Effector CD4-positive, alpha-beta T cell (primary cell): ENCODE measurements around the gene TMED10.

Source experiments
- DNase-seq: peaks from one replicate; pipeline ENCODE4 v3.0.0-alpha.2; 2020
- total RNA-seq: gene quantifications from one replicate; lab custom pipeline; 2026; lab: John Stamatoyannopoulos, UW

The TMED10 gene
- 128 reads per million, percentile 87 among the genes with 10 or more reads in this experiment for total RNA-seq

DNA sequence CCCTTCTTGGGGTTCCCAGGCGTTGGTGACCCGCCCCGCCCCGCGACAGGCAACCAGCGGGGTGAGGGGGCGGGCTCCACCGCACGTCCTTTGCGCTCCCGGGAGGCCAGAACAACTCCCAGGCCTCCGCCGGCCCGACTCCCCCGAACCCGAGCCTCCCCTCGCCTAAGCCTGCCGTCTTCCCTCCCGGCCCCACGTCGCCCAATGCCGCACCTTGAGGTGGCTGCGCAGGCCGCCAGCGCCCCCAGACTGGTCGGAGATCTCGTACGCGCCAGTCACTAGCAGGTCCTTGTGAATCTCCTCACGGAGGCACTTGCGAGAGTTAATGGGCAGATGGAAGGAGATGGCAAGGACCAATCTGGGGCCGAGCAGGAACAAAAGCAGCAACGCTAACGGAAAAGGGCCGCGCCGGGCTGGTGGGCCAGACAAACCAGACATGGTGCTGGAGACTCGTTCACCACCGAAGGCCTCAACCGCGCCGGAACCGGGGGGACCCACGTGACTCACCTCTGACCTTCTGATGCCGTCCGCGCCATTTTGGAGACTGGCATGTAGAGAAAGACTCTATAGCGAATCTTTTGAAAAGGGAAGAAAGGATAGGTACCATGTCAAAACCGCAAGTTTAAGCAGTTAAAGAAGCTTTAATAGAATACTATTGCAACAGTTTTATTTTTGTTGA is at the start of gene TMED10:
Gene TMED10, minus strand, starts transcription at position 471 of the 679 bp plus-strand sequence. Its CDS starts 33 bp downstream, at position 438.
- DNase-seq: peak; percentile 86

DNA sequence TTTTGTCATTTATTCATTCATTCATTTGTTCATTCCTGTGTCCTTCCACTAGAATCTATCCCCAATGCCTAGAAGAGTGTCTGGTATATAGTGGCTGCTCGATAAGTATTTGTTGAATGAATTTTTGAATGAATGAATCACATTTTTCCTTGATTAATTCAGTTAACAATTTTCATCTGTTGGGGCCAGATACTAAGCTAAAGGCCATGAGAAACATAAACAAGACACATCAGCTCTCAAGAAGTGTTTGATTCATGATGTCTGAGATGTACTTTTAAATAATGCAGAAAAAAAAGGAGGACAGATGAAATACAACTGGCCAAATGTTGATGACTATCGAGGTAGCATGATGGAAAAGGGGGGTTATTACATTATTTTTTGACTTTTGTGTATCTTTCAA is 48.1 kb upstream of the TMED10 start:
- no peak for DNase-seq

DNA sequence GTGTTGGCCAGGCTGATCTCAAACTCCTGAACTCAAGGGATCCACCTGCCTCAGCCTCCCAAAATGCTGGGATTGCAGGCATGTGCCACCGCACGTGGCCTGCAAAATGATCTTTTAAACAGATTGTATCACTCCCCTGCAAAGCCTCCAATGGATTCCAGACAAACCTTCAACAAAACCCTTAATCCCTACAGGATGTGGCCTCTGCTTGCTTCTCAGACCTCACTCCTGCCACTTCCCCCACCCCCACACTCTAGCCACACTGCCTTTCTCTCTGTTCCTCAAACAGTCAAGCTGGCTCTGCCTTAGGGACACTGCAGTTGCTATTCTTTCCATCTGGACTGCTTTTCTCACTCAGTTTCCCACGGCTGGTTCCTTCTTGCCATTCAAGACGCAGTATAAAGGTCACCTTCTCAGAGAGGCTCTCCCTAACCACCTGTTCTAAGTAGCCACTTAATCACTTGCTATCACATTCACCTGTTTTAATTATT is 47.3 kb upstream of the TMED10 start:
- no peak for DNase-seq

DNA sequence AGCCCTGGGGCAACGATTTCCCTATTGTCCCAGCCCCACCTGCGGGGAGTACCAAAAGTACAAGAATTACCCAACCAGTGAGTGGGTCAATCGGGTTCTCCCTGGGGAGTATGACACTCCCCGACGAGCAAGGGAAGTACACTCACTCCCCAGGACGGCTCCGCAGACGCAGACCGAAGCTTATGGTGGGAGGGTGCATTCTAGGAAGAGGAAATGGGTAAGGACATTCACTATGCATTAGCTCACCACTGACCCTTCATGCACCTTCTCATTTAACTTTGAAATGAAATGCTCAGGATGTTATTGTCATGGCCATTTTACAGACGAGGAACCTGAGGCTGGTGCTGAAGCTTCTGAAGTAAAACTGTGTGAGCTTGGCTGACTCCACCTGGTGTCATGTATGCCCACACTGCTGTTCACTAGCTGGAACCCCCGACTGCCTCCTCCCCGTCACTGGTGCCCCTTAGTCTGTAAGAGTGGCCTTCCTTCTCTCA is 45.8 kb upstream of the TMED10 start:
- no peak for DNase-seq

DNA sequence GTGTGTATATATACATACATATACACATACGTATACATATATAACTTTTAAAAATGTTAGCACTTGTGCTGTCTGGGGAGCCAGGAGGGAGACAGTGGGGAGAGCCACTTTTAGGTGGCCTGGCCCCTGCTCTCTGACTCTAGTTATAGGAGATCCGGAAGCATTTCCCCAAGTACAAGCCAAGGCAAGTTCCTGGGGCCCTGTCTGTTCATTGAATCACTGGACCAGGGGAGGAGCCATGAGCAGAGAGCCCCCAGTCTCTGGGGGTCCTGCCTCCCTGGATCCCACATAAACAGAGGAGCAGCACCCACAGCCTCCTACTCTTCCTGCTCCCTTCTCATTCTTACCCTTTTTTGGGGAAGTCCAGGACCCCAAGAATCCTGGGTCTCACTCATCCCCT is 45.4 kb upstream of the TMED10 start:
- DNase-seq: no peak

DNA sequence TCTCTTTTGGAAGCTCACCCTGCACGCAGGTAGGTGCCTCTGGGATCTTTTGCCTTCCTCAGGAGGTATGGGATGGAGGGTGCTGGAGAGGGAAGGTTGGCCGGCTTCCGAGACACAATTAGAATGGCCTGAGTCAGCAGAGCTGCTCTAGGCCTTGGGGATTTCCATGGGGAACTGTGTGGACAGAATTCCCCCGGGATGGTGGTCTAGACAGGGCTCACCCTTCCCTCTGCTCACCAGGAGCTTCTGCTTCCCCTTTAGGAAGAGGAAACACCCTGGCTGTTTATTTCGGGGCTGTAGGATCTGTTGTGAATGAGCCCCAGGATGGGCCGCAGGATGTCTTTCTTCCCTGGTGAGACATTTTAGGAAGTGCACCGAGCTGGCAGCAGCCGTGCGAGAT is 43.7 kb upstream of the TMED10 start:
- no peak for DNase-seq

DNA sequence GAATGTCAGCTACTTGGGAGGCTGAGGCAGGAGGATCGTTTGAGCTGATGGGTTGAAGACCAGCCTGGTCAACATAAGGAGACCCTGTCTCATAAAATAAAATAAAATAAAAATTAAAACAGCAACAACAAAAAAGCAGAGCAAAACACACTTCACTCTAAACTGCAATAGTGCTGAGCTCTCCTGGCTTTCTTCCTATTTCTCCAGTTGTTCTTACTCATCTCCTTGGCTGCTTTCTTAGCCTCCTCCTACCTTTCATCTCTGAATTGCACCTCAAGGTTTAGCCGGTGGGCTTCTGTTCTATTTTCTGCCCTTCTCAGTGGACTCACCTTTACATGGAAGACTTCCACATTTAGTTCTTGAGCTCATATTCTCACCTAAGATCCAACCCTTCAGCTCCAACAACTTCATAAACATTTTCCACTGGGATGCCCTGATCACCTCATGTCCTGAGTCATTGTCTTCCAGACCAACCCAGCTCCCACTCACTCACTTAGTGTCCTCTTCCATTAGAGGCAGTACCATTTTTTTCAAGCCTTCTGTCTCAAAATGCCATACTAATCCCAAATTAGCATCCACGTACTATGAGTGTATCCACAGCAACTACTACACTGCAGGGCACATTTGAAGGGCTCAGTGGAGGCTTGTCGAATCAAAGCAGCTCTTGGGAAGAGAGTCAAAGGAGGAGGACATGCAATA is 41.2 kb upstream of the TMED10 start:
- DNase-seq: no peak

DNA sequence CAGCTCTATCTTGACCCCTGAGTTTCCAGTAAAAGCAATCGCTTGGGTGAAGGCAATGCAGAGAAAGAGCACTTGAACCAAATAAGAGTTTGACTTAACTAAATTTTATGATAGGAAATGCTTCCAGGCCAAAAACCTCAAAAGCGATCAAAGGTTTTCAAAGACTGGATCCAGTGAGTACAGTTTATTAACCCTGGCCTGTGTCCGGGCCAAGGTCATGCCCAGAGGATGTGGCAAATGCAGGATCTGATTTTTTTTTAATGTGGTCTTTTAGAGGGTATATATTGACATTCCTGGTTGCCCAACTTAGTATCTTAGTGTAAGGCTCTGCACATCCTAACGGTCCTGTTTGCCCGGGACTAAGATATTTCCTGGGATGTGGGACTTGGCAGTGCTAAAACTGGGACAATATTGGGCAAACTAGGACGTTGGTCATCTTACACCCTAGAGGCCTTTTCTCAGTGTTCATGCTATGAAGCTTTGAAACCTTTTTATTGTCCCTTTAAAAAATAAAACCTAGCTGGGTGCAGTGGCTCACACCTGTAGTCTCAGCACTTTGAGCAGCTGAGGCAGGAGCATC is 40.1 kb upstream of the TMED10 start:
- DNase-seq: no peak

DNA sequence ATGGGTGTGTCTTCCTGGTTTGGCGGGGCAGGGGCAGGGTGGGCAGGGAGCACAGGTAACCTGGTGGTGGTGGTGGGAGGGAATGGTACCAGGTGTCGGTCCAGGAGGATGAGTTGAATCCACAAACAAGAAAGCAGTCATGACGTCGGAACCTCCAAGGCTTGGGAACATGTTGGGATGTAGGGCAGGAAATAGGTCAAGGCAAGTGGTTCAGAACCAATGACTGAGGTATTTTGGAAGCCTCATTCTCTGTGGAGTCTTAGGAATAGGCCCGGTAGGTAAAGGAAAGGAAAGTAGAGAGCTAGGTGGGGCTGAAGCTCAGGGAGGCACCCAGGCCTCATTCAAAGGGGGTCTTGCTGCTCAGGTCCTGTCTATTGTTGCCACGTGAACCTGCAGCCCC is 39.1 kb upstream of the TMED10 start:
- no peak for DNase-seq

DNA sequence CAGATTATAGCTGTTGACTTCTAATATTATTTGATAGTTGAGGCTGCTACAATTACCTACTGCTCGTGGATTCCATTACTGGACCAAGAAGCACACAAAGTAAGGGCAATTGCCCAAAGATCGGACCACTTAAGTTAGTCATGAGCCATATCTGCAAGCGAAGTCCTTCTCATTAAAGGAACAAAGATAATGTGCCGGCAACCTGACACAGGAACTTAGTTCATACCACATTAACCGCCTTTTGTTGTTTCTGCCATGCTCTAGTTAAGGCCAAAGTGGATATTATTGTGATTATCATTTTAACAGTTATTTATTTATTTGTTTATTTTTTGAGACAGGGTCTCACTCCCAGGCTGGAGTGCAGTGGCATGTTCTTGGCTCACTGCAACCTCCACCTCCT is 38.1 kb upstream of the TMED10 start:
- DNase-seq: no peak

DNA sequence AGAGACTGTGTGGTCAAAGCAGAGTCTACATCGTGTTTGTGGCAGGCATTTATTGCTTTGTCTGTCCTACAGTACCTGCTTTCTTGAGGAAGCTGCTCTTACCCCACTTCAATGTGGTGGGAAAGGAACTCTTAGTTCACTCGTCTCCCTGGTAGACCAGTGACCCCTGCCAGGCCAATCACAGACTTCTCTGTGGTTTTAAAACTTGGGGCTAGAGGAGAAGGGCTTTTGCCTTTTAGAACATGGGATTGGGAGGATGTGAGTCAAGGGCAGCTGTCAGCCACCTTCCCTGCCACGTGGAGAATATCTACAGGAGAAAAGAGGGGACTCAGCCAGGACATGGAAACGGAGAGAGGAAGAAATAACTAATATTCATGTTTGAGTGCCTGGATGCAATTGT is 36.8 kb upstream of the TMED10 start:
- DNase-seq: no peak

DNA sequence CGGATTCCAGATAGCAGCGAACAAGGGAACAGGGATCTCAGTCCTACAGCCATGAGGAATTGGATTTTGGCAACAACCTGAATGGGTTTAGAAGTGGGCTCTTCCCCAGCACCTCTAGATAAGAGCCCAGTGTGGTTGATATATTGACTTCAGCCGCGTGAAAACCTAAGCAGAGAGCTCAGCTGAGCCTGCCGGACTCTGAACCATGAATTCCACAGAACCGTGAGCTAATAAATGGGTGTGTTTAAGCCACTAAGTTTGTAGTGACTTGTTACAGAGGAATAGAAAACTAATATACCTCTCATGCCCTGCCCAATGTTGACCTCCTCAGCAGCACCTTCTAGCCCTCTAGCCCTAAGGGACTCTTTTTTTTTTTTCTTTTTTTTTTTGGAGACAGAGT is 32.4 kb upstream of the TMED10 start:
- DNase-seq: no peak

DNA sequence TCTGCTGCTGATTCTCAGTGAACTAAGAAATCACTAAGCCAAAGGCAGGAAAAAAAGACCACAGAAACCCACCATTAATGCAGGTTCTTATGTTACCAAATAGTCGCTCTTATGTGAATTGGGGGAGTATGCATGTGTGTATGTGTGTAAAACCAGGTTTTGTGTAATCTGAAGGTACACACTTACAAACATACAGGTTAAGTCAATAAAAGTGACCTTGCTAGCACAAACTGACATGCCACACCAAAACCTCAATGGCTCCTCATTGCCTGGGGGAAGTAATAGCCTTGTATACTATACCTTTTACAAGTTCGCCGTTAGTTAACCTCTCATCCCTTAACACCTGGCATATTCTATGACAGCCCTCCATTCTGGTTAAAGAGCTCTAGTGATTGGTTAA is 29.8 kb upstream of the TMED10 start:
- DNase-seq: no peak

DNA sequence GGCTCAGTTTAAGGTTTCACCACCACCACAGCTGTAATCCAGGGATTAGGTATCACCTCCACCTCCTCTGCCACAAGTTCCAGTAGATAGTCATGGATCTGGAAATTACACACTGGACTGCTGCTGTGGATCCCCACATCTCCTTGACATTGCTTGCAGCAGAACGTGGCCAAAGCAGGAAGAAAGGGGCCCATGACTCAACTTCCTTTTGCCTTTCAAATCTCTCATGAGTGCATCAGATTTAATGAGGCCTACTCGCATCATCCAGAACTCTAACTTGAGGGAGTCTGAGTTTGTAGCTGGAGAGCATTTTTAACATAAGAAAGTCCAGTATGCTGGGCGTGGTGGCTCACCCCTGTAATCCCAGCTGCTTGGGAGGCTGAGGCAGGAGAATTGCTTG is 29.2 kb upstream of the TMED10 start:
- DNase-seq: no peak

DNA sequence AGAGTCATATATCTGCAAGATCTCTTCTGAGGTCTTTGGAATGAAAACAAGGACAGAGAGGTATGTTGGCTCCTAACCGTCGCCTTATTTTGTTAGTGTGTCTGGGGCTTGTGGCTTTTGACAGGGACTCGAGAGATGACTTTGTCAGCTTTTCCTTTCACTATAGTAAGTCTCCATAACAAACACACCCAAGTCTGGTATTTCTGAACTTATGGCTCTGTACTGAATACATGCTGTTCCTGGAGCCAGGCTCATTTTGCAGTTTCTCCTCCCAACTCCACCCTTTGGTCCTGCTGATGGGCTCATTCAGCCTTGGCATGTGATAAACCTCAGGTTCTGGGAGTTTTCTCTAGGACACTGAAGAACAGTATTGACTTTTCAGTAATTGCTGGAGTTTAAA is 27.7 kb upstream of the TMED10 start:
- DNase-seq: no peak

DNA sequence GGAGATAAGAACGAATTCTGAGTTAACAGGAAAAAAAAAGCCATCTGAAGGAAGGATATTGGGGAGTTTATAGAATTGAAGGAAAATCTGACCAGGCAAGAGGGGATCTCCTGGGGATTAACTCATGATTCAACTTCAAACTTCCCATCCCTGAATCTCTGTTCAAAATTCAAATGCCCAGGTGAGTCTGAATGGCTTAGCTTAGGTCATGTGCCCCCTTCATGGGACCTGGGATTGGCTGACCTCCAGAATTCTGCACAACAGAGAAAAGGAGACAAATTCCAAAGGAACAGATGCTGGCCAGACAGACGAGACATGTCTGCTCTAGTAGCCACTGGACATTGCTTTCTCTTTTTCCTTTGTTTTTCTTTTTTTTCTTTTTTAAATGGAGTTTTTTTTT is 26.2 kb upstream of the TMED10 start:
- no peak for DNase-seq

DNA sequence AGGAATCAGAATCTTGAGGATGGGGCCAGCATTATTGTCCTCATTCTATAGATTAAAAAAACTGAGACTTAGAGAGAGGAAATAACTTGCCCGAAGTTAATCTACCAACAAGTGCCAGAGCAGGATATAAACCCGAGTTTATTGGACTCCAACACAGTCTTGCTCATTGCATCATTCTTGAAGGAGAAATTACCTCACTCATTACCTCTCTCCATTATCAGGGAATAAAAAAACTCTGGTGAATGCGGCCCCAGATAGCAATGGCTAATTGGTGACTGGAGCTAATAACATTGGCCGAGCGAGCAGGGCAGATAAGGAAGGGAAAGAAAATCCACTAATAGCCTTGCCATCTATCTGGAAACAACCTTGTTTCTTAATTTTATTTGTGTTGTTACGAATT is 24.7 kb upstream of the TMED10 start:
- DNase-seq: no peak

DNA sequence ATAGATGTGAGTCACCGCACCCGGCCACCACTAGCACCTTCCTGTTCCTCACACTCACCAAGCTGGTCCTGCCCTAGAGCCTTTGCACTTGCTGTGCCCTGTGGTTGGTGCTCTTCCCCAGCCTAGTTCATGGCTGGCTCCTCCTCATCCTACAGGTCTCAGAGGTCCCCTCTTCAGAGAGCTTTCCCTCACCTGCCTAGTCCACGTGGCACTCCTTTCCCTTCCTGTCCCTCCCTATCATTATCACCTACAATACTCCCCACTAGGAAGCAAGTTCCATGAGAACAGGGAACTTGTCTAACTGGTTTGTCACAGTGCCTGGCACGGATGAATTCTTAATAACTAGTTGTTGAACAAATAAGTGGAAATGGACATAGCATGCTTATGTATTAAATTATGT is 24.0 kb upstream of the TMED10 start:
- no peak for DNase-seq

DNA sequence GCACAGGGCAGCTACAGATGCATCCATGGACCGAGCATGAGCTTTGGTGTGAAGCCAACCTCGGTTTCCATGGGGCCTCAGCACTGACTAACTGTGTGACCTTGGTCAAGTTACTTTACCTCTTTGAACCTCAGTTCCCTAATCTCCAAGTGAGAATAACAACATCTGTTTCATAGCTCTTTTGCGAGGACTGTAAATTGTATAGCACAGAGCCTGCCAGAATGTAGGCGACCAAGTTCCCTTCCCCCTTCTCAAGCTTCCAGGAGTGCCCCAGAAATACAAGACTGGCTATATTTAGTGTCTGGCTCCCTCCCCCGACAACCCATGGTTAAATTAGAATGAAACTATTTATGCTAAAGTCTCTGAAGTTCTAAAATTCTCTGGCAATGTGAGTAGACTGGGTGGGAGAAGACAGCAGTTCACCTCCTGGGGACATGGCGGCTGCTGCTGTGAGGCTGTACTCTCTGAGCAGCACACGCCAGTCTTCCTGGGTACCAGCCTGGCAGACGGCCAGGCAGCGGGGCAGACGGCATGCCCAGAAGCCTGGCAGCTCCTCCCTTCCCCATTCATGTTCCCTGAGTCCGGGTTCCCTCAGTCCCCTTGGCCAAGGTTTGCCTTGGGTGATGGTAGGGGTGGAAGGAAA is 22.0 kb upstream of the TMED10 start:
- DNase-seq: no peak

DNA sequence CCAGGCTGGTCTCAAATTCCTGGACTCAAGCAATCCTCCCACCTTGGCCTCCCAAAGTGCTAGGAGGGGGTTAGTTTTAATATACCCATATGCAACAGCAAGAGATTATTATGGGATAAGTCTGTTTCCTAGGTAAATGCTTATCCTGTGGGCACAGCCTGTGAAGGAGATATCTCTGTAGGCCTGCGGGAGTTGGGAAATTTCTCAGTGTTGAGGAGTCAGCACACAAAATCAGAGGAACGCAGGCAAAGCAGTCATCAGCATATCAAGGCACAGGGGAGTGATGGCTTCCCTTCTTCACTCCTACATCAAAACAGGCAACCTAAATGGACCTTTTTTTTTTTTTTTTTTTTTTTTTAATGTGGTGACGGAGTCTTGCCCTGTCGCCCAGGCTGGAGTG is 20.9 kb upstream of the TMED10 start:
- DNase-seq: no peak

DNA sequence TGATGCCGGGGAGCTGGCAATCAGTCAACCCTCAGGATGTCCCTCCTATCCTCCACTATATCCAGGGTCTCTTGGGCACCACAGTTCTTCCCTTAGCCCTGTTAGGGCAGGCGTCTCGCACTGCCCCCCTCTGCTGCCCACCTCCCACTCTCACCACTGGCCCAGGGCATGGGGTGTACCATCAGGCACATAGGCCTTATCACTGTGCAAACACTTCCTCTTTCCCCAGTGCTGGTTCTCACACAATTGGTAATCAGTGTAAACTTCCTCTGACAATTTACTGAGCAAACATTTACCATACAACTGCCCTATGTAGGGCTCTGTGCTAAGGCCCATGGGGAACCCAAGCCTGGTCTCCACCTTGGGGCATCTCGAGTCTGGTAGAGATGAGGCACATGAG is 20.1 kb upstream of the TMED10 start:
- DNase-seq: no peak

DNA sequence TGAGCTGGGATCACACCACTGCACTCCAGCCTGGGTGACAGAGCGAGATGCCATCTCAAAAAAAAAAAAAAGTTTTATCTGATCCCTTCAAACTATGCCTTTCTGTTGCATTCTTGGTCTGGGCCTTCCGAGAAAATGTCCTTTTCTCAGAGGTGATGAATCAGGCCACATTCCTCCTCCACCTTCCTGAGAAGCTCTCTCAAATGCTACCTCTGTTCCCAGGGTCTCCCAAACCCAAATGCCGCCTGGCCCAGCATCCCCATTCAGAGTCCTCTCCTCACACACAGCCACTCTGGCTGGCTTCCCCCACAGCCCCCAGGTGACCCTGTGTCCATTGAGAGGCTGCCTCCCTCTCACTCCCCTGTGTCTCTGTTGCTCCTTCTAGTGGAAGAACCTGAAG is 19.7 kb upstream of the TMED10 start:
- no peak for DNase-seq

DNA sequence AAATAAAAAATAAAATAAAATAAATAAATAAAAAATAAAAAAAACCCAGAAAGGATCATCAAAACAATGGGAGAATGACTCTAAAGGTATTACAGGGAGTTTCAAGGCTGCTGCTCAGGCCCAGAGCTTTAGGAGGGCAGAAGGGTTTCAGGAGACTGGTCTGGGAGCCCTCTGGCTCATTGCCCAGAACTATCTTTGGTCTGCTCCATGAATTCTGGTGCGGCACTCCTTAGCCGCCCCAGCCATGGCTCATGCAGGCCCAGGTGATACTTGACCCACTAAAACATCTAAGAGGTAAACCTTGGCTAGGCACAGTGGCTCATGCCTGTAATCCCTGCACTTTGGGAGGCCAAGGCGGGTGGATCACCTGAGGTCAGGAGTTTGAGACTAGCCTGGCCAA is 14.7 kb upstream of the TMED10 start:
- DNase-seq: no peak

DNA sequence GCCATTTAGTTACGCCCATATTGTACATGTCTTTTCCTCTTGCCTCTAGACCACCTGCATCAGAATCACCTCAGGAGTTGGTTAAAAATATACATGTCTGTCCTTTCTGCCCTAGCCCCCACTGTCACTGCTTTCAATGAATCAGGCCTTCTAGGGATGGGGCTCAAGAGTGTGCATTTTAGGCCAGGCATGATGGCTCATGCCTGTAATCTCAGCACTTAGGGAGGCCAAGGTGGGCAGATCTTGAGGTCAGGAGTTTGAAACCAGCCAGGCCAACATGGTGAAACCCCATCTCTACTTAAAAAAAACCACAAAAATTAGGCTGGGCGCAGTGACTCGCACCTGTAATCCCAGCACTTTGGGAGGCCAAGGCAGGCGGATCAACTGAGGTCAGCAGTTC is 13.6 kb upstream of the TMED10 start:
- DNase-seq: no peak
